VCaP (cell line): Measurements from ENCODE around the gene TMEM115.
A peak's percentile ranks its signal among the peaks of the same experiment; 100 is the strongest.

Experiments
- H3K27ac ChIP-seq: fragments of 450-650 bp; 2 replicates; pipeline ENCODE4 v1.5.1; 2017
- TF ChIP-seq, protein P1 (sequence below): fragments of 450-650 bp; conservative IDR thresholded peaks from 2 replicates; pipeline ENCODE4 v1.5.1; 2017; ENCODE audit warnings: mild to moderate bottlenecking, moderate library complexity

The TMEM115 gene

DNA sequence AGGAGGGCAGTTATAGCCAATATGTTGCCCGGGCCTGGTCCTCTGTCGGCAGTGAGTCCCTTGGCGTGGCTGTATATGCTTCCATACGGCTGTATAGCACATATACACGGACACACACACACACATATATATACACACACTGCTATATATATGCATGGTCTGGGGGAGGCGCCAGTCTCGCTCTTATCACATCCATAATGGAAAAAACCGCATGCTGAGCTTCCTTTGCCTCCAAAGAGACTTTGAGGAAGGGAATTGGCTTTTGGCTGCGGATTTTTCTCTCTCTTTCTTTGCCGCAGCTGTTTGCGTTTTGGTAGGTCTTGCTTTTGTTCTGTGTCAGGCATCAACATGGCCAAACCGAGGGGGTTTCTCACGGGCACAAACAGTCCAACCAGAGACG is 11.3 kb upstream of the TMEM115 start:
- TF ChIP-seq, protein P1, sequence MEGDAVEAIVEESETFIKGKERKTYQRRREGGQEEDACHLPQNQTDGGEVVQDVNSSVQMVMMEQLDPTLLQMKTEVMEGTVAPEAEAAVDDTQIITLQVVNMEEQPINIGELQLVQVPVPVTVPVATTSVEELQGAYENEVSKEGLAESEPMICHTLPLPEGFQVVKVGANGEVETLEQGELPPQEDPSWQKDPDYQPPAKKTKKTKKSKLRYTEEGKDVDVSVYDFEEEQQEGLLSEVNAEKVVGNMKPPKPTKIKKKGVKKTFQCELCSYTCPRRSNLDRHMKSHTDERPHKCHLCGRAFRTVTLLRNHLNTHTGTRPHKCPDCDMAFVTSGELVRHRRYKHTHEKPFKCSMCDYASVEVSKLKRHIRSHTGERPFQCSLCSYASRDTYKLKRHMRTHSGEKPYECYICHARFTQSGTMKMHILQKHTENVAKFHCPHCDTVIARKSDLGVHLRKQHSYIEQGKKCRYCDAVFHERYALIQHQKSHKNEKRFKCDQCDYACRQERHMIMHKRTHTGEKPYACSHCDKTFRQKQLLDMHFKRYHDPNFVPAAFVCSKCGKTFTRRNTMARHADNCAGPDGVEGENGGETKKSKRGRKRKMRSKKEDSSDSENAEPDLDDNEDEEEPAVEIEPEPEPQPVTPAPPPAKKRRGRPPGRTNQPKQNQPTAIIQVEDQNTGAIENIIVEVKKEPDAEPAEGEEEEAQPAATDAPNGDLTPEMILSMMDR, result peak; percentile 36
- no peak overlapping the region for H3K27ac ChIP-seq

DNA sequence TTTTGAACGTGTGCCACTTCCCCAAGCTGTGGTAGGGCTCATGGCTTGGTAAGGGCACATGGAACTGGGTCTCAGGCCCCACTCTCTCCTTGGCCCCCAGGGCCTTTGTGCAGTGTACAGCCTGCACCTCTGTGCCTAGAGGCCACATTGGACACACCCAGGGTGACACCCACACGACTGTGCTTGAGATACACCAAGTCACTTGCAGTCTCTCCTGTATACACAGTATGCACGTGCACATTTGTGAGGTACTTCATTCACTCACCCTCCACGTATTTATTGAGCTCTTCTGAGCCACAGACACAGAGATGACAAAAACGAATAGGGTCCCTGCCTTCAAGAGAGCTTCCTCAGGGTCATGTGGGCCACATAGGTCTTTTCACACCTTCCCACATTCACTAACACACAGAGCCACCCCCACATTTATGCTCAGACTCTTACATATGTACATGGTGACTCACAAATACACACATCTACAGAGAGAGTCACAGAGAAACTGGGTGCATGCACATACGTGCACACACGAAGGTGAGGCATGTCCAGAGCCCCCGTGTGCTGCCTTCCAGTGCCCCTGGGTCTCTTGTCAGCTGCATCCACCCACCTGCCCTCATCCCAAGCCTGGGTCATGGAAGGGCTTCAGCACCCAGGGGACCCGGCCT is 9.8 kb upstream of the TMEM115 start:
- H3K27ac ChIP-seq, result no peak overlapping the region
- TF ChIP-seq, protein P1, result no peak

DNA sequence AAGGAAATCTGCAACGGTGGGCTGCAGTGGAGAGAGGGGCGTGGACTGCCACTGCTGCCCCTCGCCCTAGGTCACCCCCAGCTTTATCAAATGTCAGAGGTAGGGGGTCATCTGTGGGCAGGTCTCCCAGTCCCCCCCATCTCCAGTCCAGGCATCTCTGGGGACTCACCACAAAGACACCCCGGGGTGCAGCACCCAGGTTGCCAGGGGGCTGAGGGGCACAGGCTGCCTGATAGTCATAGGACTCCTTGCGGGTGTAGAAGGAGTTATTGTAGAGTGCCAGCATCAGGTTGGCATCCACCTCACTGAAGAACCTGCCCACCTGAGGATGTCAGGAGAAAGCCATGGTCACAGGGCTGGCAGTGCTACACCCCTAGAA is 6.5 kb upstream of the TMEM115 start:
- H3K27ac ChIP-seq, result peak overlapping the region; percentile 44; the same call in 1 of the 2 replicates
- TF ChIP-seq, protein P1, result no peak

DNA sequence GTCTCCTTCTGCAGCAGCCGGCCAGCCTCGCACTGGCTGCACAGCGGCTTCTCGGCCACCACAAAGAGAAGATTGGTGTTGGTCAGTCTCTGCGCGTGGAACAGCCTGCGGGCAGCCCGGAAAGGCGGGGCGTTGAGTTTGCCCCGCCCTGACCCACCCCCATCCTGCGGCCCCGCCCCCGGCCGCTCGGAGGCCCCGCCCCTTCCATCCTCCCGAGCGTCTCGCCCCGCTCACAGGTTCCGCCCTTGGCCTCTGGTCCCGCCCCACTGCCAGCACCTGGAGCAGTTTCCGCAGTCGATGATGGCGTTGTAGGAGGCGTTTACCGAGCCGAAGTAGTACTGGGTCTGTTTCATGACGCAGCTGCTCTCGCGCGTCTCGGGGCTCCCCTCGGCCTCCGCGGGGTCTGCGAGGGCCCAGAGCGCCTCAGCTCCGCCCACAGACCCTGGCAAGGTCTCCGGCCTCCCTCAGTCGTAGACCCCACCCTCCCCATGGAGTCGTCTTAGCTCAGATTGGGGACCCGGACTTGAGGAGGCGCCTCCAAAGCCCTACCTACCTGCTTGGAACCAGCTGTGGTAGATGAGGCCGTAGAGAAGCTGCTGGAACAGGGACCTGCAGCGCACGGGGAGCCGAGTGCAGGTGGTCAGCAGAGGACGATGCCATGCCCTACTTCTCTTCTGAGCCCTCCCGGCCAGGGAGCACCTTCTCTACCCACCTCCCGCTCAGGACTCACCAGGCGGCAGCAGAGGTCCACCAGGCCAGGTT is 5.9 kb upstream of the TMEM115 start:
- TF ChIP-seq, protein P1, result no peak
- H3K27ac ChIP-seq, result peak overlapping the region; percentile 44; the same call in 1 of the 2 replicates

DNA sequence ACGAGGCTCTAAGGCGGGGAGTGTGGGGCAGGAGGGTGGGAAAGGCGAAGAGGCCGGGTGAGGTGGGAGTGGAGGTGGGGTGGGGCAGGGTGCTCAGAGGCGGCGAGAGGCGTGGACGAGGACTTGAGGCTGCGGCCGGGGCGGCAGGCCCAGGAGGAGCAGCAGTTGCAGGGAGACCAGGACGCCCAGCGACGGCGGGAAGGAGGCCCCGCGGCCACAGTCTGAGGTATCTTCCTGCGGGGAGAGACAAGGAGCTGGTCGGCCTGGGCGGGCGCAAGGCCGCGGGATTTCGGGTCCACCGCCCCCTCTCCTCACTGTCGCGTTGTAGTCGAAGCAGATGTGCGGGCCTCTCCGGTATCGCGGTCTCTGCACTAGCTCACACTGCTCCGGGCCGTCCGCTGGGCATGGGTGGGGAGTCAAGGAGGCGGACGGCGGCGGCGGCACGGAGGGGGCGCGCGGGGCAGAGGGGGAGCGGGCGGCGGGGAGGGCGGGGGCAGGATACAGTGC is 5.3 kb upstream of the TMEM115 start:
- TF ChIP-seq, protein P1, result no peak
- peak overlapping the region; percentile 44; the same call in 1 of the 2 replicates for H3K27ac ChIP-seq

DNA sequence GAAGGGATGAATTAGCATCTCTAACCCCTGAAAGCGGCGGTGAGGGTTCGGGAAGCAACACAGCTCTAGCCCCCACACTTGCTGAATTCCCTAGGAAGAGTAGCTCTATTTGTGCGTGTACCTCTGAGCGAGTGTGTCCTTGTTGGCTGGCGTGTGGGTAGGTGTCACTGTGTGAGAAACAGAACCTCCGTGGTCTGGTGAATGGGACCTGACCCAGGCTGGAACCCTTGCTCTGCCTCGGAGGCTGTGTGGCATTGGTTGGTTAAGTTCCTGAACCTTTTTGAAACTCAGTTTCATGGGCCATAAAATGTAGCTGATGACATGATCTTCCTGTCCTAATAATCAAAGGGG is 414 bp upstream of the TMEM115 start:
- TF ChIP-seq, protein P1, result no peak
- H3K27ac ChIP-seq, result peak overlapping the region; percentile 94

DNA sequence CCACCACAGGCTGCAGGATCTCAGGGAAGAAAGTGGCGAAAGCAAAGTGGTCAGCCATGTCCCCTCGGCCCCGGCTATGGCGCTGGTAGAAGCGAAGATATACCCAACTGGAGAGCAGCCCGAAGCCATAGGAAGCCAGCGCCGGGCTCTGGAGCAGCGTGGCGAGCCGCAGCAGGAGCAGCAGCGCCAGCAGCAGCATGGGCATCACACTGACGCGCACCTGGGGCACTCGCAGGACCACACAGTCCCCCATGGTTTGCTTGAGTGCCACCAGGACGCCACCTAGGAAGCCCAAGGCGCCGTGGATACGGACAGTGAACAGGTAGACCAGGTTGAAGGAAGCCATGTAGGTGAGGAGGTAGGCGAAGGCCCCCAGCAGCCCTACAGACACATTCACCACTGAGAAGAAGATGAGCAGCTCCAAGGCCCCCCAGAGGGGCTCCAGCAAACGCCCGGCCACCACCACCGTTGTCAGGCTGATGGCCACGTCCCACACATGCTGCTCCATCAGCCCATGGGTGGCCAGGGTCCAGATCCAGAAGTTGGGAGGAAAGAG is 888 bp downstream of the TMEM115 start:
- H3K27ac ChIP-seq, result peak overlapping the region; percentile 94
- TF ChIP-seq, protein P1, result no peak
